GM21825 (cell line): ENCODE results near the gene CLSTN2.

Experiments
- ATAC-seq: cut with Tn5 transposase; IDR thresholded peaks from one replicate; pipeline ENCODE4 v1.9.1; 2021; ENCODE audit warnings: mild to moderate bottlenecking, moderate library complexity; ENCODE audit not compliant: unreplicated experiment

CLSTN2 gene

GRCh38 chr3:139935016-139935865 lies at the start of gene CLSTN2:
Gene CLSTN2 (plus strand): TSS chr3:139935185.
- no peak for ATAC-seq

- ATAC-seq = no peak
Observed at GRCh38 chr3:139887431-139887830, 47.6 kb upstream of the CLSTN2 start.

GRCh38 chr3:139888561-139889140 lies 46.3 kb upstream of the CLSTN2 start:
- ATAC-seq = no peak

- ATAC-seq = no peak
Observed at GRCh38 chr3:139893267-139893962, 41.6 kb upstream of the CLSTN2 start.

- no peak for ATAC-seq
Observed at GRCh38 chr3:139893963-139894642, 40.9 kb upstream of the CLSTN2 start.

GRCh38 chr3:139894643-139894989 lies 40.4 kb upstream of the CLSTN2 start:
- no peak for ATAC-seq

GRCh38 chr3:139897759-139898158 lies 37.2 kb upstream of the CLSTN2 start:
- ATAC-seq = no peak

GRCh38 chr3:139906418-139906817 lies 28.6 kb upstream of the CLSTN2 start:
- no peak for ATAC-seq

- no peak for ATAC-seq
Observed at GRCh38 chr3:139909811-139910210, 25.2 kb upstream of the CLSTN2 start.

GRCh38 chr3:139916271-139916670 lies 18.7 kb upstream of the CLSTN2 start:
- no peak for ATAC-seq

- ATAC-seq = no peak
Observed at GRCh38 chr3:139917226-139917785, 17.7 kb upstream of the CLSTN2 start.

GRCh38 chr3:139928708-139929505 lies 6.1 kb upstream of the CLSTN2 start:
- no peak for ATAC-seq

- no peak for ATAC-seq
Observed at GRCh38 chr3:139930211-139930610, 4.8 kb upstream of the CLSTN2 start.

GRCh38 chr3:139933766-139934165 lies 1.2 kb upstream of the CLSTN2 start:
- ATAC-seq = no peak

GRCh38 chr3:139934613-139935015 lies 371 bp upstream of the CLSTN2 start:
- ATAC-seq = no peak

GRCh38 chr3:139935866-139936817 lies 1.2 kb downstream of the CLSTN2 start:
- ATAC-seq = no peak

GRCh38 chr3:139937674-139938279 lies 2.8 kb downstream of the CLSTN2 start:
- ATAC-seq = no peak

GRCh38 chr3:139939681-139940190 lies 4.8 kb downstream of the CLSTN2 start:
- ATAC-seq = no peak
